HepG2 (cell line): Measurements from ENCODE around the gene BTBD3. TPM values are rescaled to one million over a fixed set of nuclear protein-coding genes. Genes with fewer than 3 reads are reported as not detected.
A peak's percentile ranks its signal among the peaks of the same experiment; 100 is the strongest.

ENCODE experiments used
- BHLHE40 ChIP-seq: IDR thresholded peaks from 2 replicates; pipeline ENCODE4 v1.6.1; 2011; ENCODE audit warnings: low read length, improper control_type of control experiment
- EEA1 ChIP-seq: sonication (generic); formaldehyde crosslinking; IDR thresholded peaks from 2 replicates; pipeline ENCODE4 v1.5.1; 2020; ENCODE audit warnings: mild to moderate bottlenecking, missing genetic modification reagents, borderline replicate concordance
- FOXK1 ChIP-seq: sonication (generic); formaldehyde crosslinking; IDR thresholded peaks from 2 replicates; pipeline ENCODE4 v1.4.0; 2020; ENCODE audit warnings: low read depth, missing genetic modification reagents, borderline replicate concordance
- GABPB1 ChIP-seq: IDR thresholded peaks from 2 replicates; pipeline ENCODE4 v1.6.1; 2016; ENCODE audit warnings: mild to moderate bottlenecking, missing genetic modification reagents, moderate library complexity, missing compliant biosample characterization
- HHEX ChIP-seq: IDR thresholded peaks from 2 replicates; pipeline ENCODE4 v1.6.1; 2016; ENCODE audit warnings: control low read depth
- HIVEP1 ChIP-seq: sonication (generic); formaldehyde crosslinking; IDR thresholded peaks from 2 replicates; pipeline ENCODE4 v1.4.0; 2020; ENCODE audit warnings: mild to moderate bottlenecking, missing genetic modification reagents
- IKZF4 ChIP-seq: sonication (generic); formaldehyde crosslinking; IDR thresholded peaks from 2 replicates; pipeline ENCODE4 v1.5.1; 2020; ENCODE audit warnings: borderline replicate concordance, mild to moderate bottlenecking, low read depth, missing genetic modification reagents; ENCODE audit errors: not compliant biosample characterization
- MBD4 ChIP-seq: IDR thresholded peaks from 2 replicates; pipeline ENCODE4 v1.6.1; 2012; ENCODE audit warnings: low read length, inconsistent platforms, borderline replicate concordance
- ONECUT2 ChIP-seq: sonication (generic); formaldehyde crosslinking; IDR thresholded peaks from 2 replicates; pipeline ENCODE4 v1.4.0; 2020; ENCODE audit warnings: missing genetic modification reagents
- REL ChIP-seq: sonication (generic); formaldehyde crosslinking; conservative IDR thresholded peaks from 2 replicates; pipeline ENCODE4 v1.8.0; 2022; ENCODE audit warnings: mild to moderate bottlenecking, missing genetic modification reagents, moderate library complexity
- RFX1 ChIP-seq: fragments of 450-650 bp; IDR thresholded peaks from 2 replicates; pipeline ENCODE4 v1.6.1; 2017
- SNRNP70 ChIP-seq: fragments of 200-400 bp; formaldehyde crosslinking; IDR thresholded peaks from 2 replicates; pipeline ENCODE4 v1.6.1; 2017; ENCODE audit warnings: mild to moderate bottlenecking, low read depth, low read length, moderate library complexity
- THYN1 ChIP-seq: sonication (generic); formaldehyde crosslinking; IDR thresholded peaks from 2 replicates; pipeline ENCODE4 v1.8.1; 2023; ENCODE audit warnings: low read depth, mild to moderate bottlenecking, moderate library complexity, missing genetic modification reagents, borderline replicate concordance
- ZBTB26 ChIP-seq: IDR thresholded peaks from 2 replicates; pipeline ENCODE4 v1.6.1; 2016; ENCODE audit warnings: missing compliant biosample characterization, missing genetic modification reagents, borderline replicate concordance
- ZFP1 ChIP-seq: IDR thresholded peaks from 2 replicates; pipeline ENCODE4 v1.6.1; 2016
- ZNF124 ChIP-seq: sonication (generic); formaldehyde crosslinking; IDR thresholded peaks from 2 replicates; pipeline ENCODE4 v1.4.0; 2020; ENCODE audit warnings: missing genetic modification reagents
- ZNF24 ChIP-seq: fragments of 450-650 bp; IDR thresholded peaks from 2 replicates; pipeline ENCODE4 v1.6.1; 2017; ENCODE audit warnings: antibody characterized with exemption, mild to moderate bottlenecking
- ZNF253 ChIP-seq: sonication (generic); formaldehyde crosslinking; IDR thresholded peaks from 2 replicates; pipeline ENCODE4 v1.8.0; 2022; ENCODE audit warnings: mild to moderate bottlenecking, missing genetic modification reagents, borderline replicate concordance
- ZNF274 ChIP-seq: sonication (generic); formaldehyde crosslinking; IDR thresholded peaks from 2 replicates; pipeline ENCODE4 v1.5.1; 2020; ENCODE audit warnings: mild to moderate bottlenecking, missing genetic modification reagents
- ZNF546 ChIP-seq: sonication (generic); formaldehyde crosslinking; conservative IDR thresholded peaks from 2 replicates; pipeline ENCODE4 v1.8.1; 2023; ENCODE audit warnings: mild to moderate bottlenecking, missing genetic modification reagents
- ZNF713 ChIP-seq: sonication (generic); formaldehyde crosslinking; IDR thresholded peaks from 2 replicates; pipeline ENCODE4 v1.4.0; 2020; ENCODE audit warnings: mild to moderate bottlenecking, missing genetic modification reagents
- ZNF775 ChIP-seq: sonication (generic); formaldehyde crosslinking; IDR thresholded peaks from 2 replicates; pipeline ENCODE4 v1.4.0; 2020; ENCODE audit warnings: missing genetic modification reagents, mild to moderate bottlenecking, moderate library complexity, borderline replicate concordance
- ZNF776 ChIP-seq: sonication (generic); formaldehyde crosslinking; IDR thresholded peaks from 2 replicates; pipeline ENCODE4 v1.4.0; 2020; ENCODE audit warnings: mild to moderate bottlenecking, missing genetic modification reagents
- ZNF790 ChIP-seq: sonication (generic); formaldehyde crosslinking; IDR thresholded peaks from 2 replicates; pipeline ENCODE4 v1.8.0; 2022; ENCODE audit warnings: missing genetic modification reagents, mild to moderate bottlenecking, borderline replicate concordance
- polyA plus RNA-seq, 8 experiments: library from polyadenylated mRNA; depleted of rRNA in 3 of 8; stranded (reverse) in 7 of 8; unstranded in 1 of 8; fragments of >200 nt; fragmentation: Illumina TruSeq in 4 of 8; extraction: Trizol in 4 of 8; gene quantifications; 2 replicates each; pipeline versions ENCODE4 v1.2.1 to v1.2.3, GENCODE V29; 2011 to 2016; ENCODE audit warnings: low read depth in 4 of 8, missing spikeins in 1 of 8, mixed read lengths in 1 of 8; ENCODE audit not compliant: insufficient read depth in 1 of 8
- total RNA-seq, 5 experiments: library from RNA; depleted of rRNA; stranded (reverse); fragments of >200 nt; fragmentation: Illumina TruSeq; extraction: Trizol; gene quantifications; 2 replicates each; pipeline ENCODE4 v1.2.3, GENCODE V29; 2016; ENCODE audit warnings: low read depth in 1 of 5
- TF ChIP-seq, protein P1 (sequence below): sonication (generic); formaldehyde crosslinking; IDR thresholded peaks from 2 replicates; pipeline ENCODE4 v1.4.0; 2020; ENCODE audit warnings: missing genetic modification reagents
- TF ChIP-seq, protein P2 (sequence below): sonication (generic); IDR thresholded peaks from 2 replicates; pipeline ENCODE4 v1.6.1; 2016; ENCODE audit warnings: low read depth, borderline replicate concordance

Gene BTBD3
- total and polyA plus RNA-seq, 2 of the 13 experiments (the other 11 are each of a cell fraction or from before 2014, with no cell fraction given), result 32.2 to 41.8 TPM

DNA sequence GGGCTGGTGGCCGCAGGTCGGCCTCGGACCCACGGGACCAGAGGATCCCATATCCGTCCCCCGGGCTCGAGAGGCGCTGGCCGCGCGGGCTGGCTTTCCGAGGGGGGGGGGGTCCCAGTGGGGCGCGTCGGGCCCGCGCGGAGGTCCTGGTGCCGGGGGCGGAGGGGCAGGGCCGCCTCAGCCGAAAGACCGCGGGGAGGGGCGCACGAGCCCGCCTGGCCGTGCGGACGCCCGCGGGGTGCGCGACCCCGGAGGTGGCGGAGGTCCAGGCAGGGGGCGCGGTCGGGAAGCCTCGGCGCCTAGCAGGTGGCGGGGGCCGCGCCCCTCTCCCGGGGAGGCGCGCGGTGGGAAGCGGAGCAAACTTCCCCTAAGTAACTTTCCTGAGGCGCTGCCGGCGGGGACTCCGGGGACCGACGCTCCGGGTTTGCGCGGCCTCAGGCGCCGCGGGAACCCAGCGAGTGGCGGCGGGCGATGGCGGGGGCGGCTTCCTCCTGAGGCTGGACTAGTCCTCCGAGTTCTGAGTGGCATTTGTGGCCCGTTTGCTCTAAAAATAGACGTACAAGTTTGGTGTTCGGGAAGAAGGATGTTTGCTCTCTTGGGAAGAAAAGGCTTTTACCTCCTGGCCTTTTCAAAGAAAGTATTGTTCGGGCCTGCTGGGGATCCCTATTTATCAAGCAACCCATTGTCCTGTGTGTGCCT, 26.5 kb upstream of the BTBD3 start (continued):
- TF ChIP-seq IKZF4 (CRISPR knock-in tag), result no peak
- no peak; the same call in 1 of the 2 replicates for TF ChIP-seq ZNF713 (CRISPR knock-in tag)
- TF ChIP-seq ZBTB26 (CRISPR knock-in tag), result no peak
- TF ChIP-seq ZNF253 (CRISPR knock-in tag), result no peak
- TF ChIP-seq EEA1 (CRISPR knock-in tag), result 0 out of 2 replicates have a peak, but pooled peaks have one; percentile 70
- no peak for TF ChIP-seq FOXK1
- TF ChIP-seq HHEX (CRISPR knock-in tag), result no peak
- TF ChIP-seq, protein P1, sequence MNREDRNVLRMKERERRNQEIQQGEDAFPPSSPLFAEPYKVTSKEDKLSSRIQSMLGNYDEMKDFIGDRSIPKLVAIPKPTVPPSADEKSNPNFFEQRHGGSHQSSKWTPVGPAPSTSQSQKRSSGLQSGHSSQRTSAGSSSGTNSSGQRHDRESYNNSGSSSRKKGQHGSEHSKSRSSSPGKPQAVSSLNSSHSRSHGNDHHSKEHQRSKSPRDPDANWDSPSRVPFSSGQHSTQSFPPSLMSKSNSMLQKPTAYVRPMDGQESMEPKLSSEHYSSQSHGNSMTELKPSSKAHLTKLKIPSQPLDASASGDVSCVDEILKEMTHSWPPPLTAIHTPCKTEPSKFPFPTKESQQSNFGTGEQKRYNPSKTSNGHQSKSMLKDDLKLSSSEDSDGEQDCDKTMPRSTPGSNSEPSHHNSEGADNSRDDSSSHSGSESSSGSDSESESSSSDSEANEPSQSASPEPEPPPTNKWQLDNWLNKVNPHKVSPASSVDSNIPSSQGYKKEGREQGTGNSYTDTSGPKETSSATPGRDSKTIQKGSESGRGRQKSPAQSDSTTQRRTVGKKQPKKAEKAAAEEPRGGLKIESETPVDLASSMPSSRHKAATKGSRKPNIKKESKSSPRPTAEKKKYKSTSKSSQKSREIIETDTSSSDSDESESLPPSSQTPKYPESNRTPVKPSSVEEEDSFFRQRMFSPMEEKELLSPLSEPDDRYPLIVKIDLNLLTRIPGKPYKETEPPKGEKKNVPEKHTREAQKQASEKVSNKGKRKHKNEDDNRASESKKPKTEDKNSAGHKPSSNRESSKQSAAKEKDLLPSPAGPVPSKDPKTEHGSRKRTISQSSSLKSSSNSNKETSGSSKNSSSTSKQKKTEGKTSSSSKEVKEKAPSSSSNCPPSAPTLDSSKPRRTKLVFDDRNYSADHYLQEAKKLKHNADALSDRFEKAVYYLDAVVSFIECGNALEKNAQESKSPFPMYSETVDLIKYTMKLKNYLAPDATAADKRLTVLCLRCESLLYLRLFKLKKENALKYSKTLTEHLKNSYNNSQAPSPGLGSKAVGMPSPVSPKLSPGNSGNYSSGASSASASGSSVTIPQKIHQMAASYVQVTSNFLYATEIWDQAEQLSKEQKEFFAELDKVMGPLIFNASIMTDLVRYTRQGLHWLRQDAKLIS (CRISPR knock-in tag), result no peak
- no peak; the same call in 1 of the 2 replicates for TF ChIP-seq ZNF546 (CRISPR knock-in tag)
- TF ChIP-seq ZFP1, result no peak
- no peak for TF ChIP-seq ZNF776 (CRISPR knock-in tag)
- TF ChIP-seq REL (CRISPR knock-in tag), result 0 out of 2 replicates have a peak, but pooled peaks have one; percentile 56
- no peak for TF ChIP-seq MBD4
- 0 out of 2 replicates have a peak, but pooled peaks have one; percentile 25 for TF ChIP-seq HIVEP1 (CRISPR knock-in tag)
- TF ChIP-seq ZNF274 (CRISPR knock-in tag), result peak; percentile 86; the same call in 1 of the 2 replicates
- no peak for TF ChIP-seq ZNF24
- TF ChIP-seq BHLHE40, result no peak
- TF ChIP-seq SNRNP70, result no peak
- TF ChIP-seq RFX1, result no peak
- TF ChIP-seq THYN1 (CRISPR knock-in tag), result no peak
- TF ChIP-seq ZNF790 (CRISPR knock-in tag), result no peak
- TF ChIP-seq, protein P2, sequence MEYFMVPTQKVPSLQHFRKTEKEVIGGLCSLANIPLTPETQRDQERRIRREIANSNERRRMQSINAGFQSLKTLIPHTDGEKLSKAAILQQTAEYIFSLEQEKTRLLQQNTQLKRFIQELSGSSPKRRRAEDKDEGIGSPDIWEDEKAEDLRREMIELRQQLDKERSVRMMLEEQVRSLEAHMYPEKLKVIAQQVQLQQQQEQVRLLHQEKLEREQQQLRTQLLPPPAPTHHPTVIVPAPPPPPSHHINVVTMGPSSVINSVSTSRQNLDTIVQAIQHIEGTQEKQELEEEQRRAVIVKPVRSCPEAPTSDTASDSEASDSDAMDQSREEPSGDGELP, result peak; percentile 58; the same call in 1 of the 2 replicates
- no peak for TF ChIP-seq ZNF775 (CRISPR knock-in tag)
- TF ChIP-seq ZNF124, result no peak
- TF ChIP-seq ONECUT2 (CRISPR knock-in tag), result no peak
- TF ChIP-seq GABPB1 (CRISPR knock-in tag), result peak; percentile 61
